Parathyroid adenoma (tissue), 2 donors: ENCODE results near the gene PRR30.

Experiments used
- H2AFZ ChIP-seq: fragments of 300-600 bp; sonication (generic); one replicate; pipeline ENCODE4 v1.7.0; 2017; ENCODE audit warnings: antibody characterized with exemption, mild to moderate bottlenecking
- H3K27ac ChIP-seq: fragments of 300-600 bp; sonication (generic); one replicate; pipeline ENCODE4 v1.7.0; 2017
- H3K27me3 ChIP-seq: fragments of 300-600 bp; sonication (generic); one replicate; pipeline ENCODE4 v1.7.0; 2017; ENCODE audit warnings: low read length; ENCODE audit not compliant: control insufficient read depth, insufficient read depth
- H3K36me3 ChIP-seq: fragments of 300-600 bp; sonication (generic); one replicate; pipeline ENCODE4 v1.7.0; 2017; ENCODE audit warnings: low read length; ENCODE audit not compliant: control insufficient read depth, insufficient read depth
- H3K4me1 ChIP-seq: fragments of 300-600 bp; sonication (generic); one replicate; pipeline ENCODE4 v1.7.0; 2017; ENCODE audit warnings: control low read depth
- H3K4me2 ChIP-seq: fragments of 300-600 bp; sonication (generic); one replicate; pipeline ENCODE4 v1.7.0; 2017; ENCODE audit warnings: low read length
- H3K4me3 ChIP-seq: fragments of 300-600 bp; sonication (generic); one replicate; pipeline ENCODE4 v1.7.0; 2017; ENCODE audit warnings: low read depth, low read length
- H3K79me2 ChIP-seq: fragments of 300-600 bp; sonication (generic); one replicate; pipeline ENCODE4 v1.7.0; 2017; ENCODE audit warnings: control low read depth
- H3K9ac ChIP-seq: fragments of 300-600 bp; sonication (generic); one replicate; pipeline ENCODE4 v1.7.0; 2017; ENCODE audit warnings: mild to moderate bottlenecking
- H3K9me3 ChIP-seq: fragments of 300-600 bp; sonication (generic); one replicate; pipeline ENCODE4 v1.7.0; 2017; ENCODE audit warnings: low read length; ENCODE audit not compliant: control insufficient read depth
- CTCF ChIP-seq: fragments of 300-600 bp; sonication (generic); IDR thresholded peaks from one replicate; pipeline ENCODE4 v1.7.0; 2017; ENCODE audit warnings: antibody characterized with exemption, mild to moderate bottlenecking
- donor health status: primary hyperparathyroidism.

PRR30 gene

GRCh38 chr2:27152102-27152795 lies 13.0 kb upstream of the PRR30 start:
- no peaks in the 10 kb centered on the region for H3K9me3 ChIP-seq
- H3K4me1 ChIP-seq, result no peaks in the 10 kb centered on the region
- no peak overlapping the region for H3K9ac ChIP-seq
- no peak overlapping the region for H2AFZ ChIP-seq
- no peak overlapping the region for H3K4me3 ChIP-seq
- TF ChIP-seq CTCF, result no peak
- no peak overlapping the region for H3K4me2 ChIP-seq
- no peaks in the 10 kb centered on the region for H3K27me3 ChIP-seq
- no peak overlapping the region for H3K27ac ChIP-seq
- no peaks in the 10 kb centered on the region for H3K79me2 ChIP-seq
- no peaks in the 10 kb centered on the region for H3K36me3 ChIP-seq

GRCh38 chr2:27150639-27151230 lies 11.5 kb upstream of the PRR30 start:
- no peaks in the 10 kb centered on the region for H3K36me3 ChIP-seq
- no peak overlapping the region for H2AFZ ChIP-seq
- TF ChIP-seq CTCF, result no peak
- no peak overlapping the region for H3K9ac ChIP-seq
- H3K27ac ChIP-seq, result no peak overlapping the region
- no peak overlapping the region for H3K4me3 ChIP-seq
- H3K9me3 ChIP-seq, result no peaks in the 10 kb centered on the region
- H3K4me1 ChIP-seq, result no peaks in the 10 kb centered on the region
- H3K27me3 ChIP-seq, result no peaks in the 10 kb centered on the region
- no peak overlapping the region for H3K4me2 ChIP-seq
- H3K79me2 ChIP-seq, result no peaks in the 10 kb centered on the region

- no peak for TF ChIP-seq CTCF
- no peak overlapping the region for H3K4me3 ChIP-seq
- no peaks in the 10 kb centered on the region for H3K79me2 ChIP-seq
- H3K4me1 ChIP-seq, result no peaks in the 10 kb centered on the region
- H3K36me3 ChIP-seq, result no peaks in the 10 kb centered on the region
- no peak overlapping the region for H3K27ac ChIP-seq
- H2AFZ ChIP-seq, result no peak overlapping the region
- H3K4me2 ChIP-seq, result no peak overlapping the region
- no peaks in the 10 kb centered on the region for H3K27me3 ChIP-seq
- H3K9me3 ChIP-seq, result no peaks in the 10 kb centered on the region
- no peak overlapping the region for H3K9ac ChIP-seq
Measured at GRCh38 chr2:27149570-27150405, 10.6 kb upstream of the PRR30 start.

- H3K27me3 ChIP-seq, result no peaks in the 10 kb centered on the region
- H3K9ac ChIP-seq, result no peak within 1 kb of the TSS
- no peak for TF ChIP-seq CTCF
- no peak within 1 kb of the TSS for H3K27ac ChIP-seq
- no peaks in the 10 kb centered on the region for H3K79me2 ChIP-seq
- H3K9me3 ChIP-seq, result no peaks in the 10 kb centered on the region
- H2AFZ ChIP-seq, result no peak within 1 kb of the TSS
- H3K36me3 ChIP-seq, result no peaks in the 10 kb centered on the region
- no peaks in the 10 kb centered on the region for H3K4me1 ChIP-seq
- no peak within 1 kb of the TSS for H3K4me2 ChIP-seq
- no peak within 1 kb of the TSS for H3K4me3 ChIP-seq
Measured at GRCh38 chr2:27148801-27149439, 9.7 kb upstream of the PRR30 start, which contains the start of gene TCF23. TSS of gene TCF23 (plus strand) at chr2:27149004. CDS start at chr2:27149134, 130 bp downstream.
